ENCODE results near the gene RSL24D1. TPM values are rescaled to one million over a fixed set of nuclear protein-coding genes. Genes with fewer than 3 reads are reported as not detected.

Gene RSL24D1
- 100 to 1,000 TPM; 131 to 145 (median 139) TPM for polyA plus RNA-seq (ENCODE audit: insufficient read length in 3 of 3)

- DNase-seq (ENCODE audit: low read depth in 3 of 3, low spot score in 2 of 3) = peak; percentile 94 to 98 (median 96)
Observed at GRCh38 chr15:55196458-55197361, at the start of gene RSL24D1. Gene RSL24D1 (minus strand): TSS chr15:55196941. CDS start chr15:55196890, 51 bp downstream.

GRCh38 chr15:55245059-55245458, 48.3 kb upstream of the RSL24D1 start:
- no peak for DNase-seq (ENCODE audit: low read depth in 3 of 3, low spot score in 2 of 3)

- no peak for DNase-seq (ENCODE audit: low read depth in 3 of 3, low spot score in 2 of 3)
Observed at GRCh38 chr15:55241891-55242290, 45.1 kb upstream of the RSL24D1 start.

GRCh38 chr15:55241186-55241585, 44.4 kb upstream of the RSL24D1 start:
- no peak for DNase-seq (ENCODE audit: low read depth in 3 of 3, low spot score in 2 of 3)

GRCh38 chr15:55240125-55240760, 43.5 kb upstream of the RSL24D1 start:
- no peak for DNase-seq (ENCODE audit: low read depth in 3 of 3, low spot score in 2 of 3)

- no peak for DNase-seq (ENCODE audit: low read depth in 3 of 3, low spot score in 2 of 3)
Observed at GRCh38 chr15:55239440-55240124, 42.8 kb upstream of the RSL24D1 start.

DNA sequence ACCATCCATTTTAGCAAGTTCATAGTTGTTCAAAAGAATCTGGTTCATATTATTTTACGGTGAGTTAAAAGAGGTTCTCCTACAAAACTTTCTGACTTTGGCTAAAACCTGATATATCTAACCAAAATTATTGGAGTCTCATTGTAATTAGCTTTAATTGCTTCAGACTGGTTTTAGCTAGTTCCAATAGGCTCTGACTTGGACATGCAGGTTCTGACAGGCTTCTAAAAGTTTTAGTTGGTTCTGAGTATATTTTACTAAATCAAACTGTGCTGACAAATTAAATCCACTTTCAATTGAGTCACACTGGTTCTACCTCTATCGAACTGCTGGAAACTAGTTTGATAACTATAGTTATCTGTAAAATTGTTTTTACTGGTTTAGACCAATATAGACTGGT, 42.1 kb upstream of the RSL24D1 start:
- no peak for DNase-seq (ENCODE audit: low read depth in 3 of 3, low spot score in 2 of 3)

DNA sequence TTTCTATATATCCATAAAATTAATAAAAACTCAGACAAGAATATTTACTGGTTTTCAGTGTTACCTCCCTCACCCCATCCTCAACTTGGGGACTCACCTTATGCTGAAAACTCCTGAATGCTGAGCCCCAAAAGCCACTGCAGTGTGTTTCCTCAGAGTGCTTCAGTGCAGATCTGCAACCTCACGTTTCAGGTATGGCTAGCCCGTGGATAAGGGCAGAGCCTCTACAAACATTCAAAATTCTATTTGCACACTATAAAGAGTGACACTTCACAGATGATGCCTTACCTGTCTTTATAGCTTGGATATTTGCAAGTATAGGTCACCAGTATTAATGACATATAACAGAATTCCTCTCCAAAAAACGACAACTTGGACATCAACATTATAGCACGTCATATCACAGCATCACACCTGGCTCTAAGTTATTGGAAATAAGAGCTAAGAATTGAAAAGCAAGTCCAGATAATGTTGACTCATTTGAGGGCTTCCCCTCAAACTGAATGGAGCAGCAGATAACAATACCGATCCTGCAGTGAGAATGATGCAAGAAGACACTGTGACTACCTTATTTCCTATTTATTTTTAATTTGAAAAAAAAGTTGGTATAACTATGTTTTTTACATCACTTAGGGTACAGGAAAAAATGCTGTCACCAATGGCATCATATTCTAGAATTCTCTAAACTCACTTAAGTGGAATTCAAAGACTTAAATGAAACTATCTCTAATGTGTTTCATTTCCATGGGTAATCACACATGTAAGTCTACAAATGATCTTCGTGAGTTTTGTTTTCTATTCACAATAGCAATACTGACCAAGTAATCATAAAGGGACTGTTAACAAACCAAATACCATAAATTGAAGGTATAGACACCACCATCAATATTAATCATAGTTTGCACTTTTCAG, 40.7 kb upstream of the RSL24D1 start:
- DNase-seq (ENCODE audit: low read depth in 3 of 3, low spot score in 2 of 3) = no peak

- DNase-seq (ENCODE audit: low read depth in 3 of 3, low spot score in 2 of 3) = no peak
Observed at GRCh38 chr15:55235546-55236036, 38.9 kb upstream of the RSL24D1 start.

DNA sequence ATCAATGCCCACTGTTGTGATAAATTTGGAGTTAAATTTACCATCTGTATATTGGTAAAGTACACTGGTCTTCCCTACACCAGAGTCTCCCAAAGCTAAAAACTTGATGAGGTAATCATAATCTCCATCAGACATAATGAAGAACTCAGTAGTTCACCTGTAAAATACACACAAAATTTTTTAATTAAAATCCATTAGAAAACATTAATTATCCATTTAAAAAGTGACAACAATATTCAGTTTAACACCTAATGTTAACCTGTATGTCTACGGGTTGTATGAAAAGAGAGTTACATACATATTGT, 38.0 kb upstream of the RSL24D1 start:
- no peak for DNase-seq (ENCODE audit: low read depth in 3 of 3, low spot score in 2 of 3)

- DNase-seq (ENCODE audit: low read depth in 3 of 3, low spot score in 2 of 3) = no peak
Observed at GRCh38 chr15:55234104-55234799, 37.5 kb upstream of the RSL24D1 start.

DNA sequence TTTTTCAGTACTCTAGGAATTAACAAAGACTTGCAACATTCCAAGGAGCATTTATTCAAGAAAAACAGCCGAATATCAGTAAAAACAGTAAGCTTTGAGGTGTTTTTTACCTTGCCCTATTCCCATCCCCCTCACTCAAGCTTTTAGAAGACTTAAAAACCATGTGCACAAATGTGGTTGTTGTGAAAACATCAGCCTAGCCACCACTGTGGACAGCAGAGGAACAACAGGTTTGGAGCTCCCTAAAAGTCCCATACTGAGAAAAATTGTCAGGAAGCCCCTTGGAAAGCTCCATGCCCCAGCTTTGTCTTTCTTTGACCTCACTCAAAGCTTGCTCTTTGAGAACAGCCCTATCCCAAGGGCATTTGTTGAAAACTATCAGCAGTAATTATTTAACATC, 34.7 kb upstream of the RSL24D1 start:
- DNase-seq (ENCODE audit: low read depth in 3 of 3, low spot score in 2 of 3) = no peak

- no peak for DNase-seq (ENCODE audit: low read depth in 3 of 3, low spot score in 2 of 3)
Observed at GRCh38 chr15:55230953-55231352, 34.2 kb upstream of the RSL24D1 start.

- DNase-seq (ENCODE audit: low read depth in 3 of 3, low spot score in 2 of 3) = no peak
Observed at GRCh38 chr15:55230051-55230670, 33.4 kb upstream of the RSL24D1 start.

GRCh38 chr15:55226127-55226526, 29.4 kb upstream of the RSL24D1 start:
- no peak for DNase-seq (ENCODE audit: low read depth in 3 of 3, low spot score in 2 of 3)

- no peak for DNase-seq (ENCODE audit: low read depth in 3 of 3, low spot score in 2 of 3)
Observed at GRCh38 chr15:55224892-55225291, 28.2 kb upstream of the RSL24D1 start.

GRCh38 chr15:55222588-55222987, 25.8 kb upstream of the RSL24D1 start:
- DNase-seq (ENCODE audit: low read depth in 3 of 3, low spot score in 2 of 3) = no peak

- no peak for DNase-seq (ENCODE audit: low read depth in 3 of 3, low spot score in 2 of 3)
Observed at GRCh38 chr15:55221090-55222011, 24.6 kb upstream of the RSL24D1 start.
